ENCODE results near the gene AUTS2. TPM values are rescaled to one million over a fixed set of nuclear protein-coding genes. Genes with fewer than 3 reads are reported as not detected.

The AUTS2 gene
- total RNA-seq, 1 experiment from 2014 or later, result 50.0 TPM

DNA sequence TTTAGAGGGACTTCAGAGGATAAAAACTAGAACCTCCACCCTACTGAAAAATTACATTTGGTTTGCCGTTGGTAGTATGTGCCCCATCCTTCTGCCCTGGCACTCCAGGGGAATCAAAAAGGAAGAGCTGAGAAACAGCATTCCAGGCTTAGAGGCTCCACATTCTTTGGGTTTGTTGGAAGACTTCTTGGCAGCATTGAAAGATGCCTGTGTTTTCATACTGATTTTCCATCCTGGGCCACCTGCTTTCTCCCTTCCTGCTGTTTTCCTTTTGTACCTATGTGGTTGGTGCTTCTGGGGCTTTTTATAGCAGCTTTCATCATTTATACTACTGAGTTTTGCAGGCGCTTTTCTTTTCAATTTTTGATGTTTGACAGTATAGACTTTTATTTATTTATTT, 61.7 kb downstream of the AUTS2 start:
- no peak overlapping the region for H3K4me3 Mint-ChIP-seq
- TF ChIP-seq TEAD4 (CRISPR knock-in tag; IDR thresholded peaks at IDR 0.05), result no peak
- no peak for TF ChIP-seq ZNF138 (CRISPR knock-in tag; conservative IDR thresholded peaks at IDR 0.05)
- TF ChIP-seq JAZF1 (CRISPR knock-in tag; IDR thresholded peaks at IDR 0.05), result no peak
- no peak for TF ChIP-seq RELA (CRISPR knock-in tag; IDR thresholded peaks at IDR 0.05; ENCODE audit: borderline replicate concordance)
- no peak for TF ChIP-seq OVOL2 (CRISPR knock-in tag; IDR thresholded peaks at IDR 0.05; ENCODE audit: borderline replicate concordance)
- TF ChIP-seq KAT7 (CRISPR knock-in tag; IDR thresholded peaks at IDR 0.05; ENCODE audit: borderline replicate concordance), result no peak
- no peak for TF ChIP-seq ZNF263 (CRISPR knock-in tag; IDR thresholded peaks at IDR 0.05; ENCODE audit: low read depth)
- TF ChIP-seq ZNF232 (CRISPR knock-in tag; IDR thresholded peaks at IDR 0.05), result no peak
- no peak for TF ChIP-seq ZNF532 (CRISPR knock-in tag; IDR thresholded peaks at IDR 0.05; ENCODE audit: borderline replicate concordance)
- TF ChIP-seq, protein P1, sequence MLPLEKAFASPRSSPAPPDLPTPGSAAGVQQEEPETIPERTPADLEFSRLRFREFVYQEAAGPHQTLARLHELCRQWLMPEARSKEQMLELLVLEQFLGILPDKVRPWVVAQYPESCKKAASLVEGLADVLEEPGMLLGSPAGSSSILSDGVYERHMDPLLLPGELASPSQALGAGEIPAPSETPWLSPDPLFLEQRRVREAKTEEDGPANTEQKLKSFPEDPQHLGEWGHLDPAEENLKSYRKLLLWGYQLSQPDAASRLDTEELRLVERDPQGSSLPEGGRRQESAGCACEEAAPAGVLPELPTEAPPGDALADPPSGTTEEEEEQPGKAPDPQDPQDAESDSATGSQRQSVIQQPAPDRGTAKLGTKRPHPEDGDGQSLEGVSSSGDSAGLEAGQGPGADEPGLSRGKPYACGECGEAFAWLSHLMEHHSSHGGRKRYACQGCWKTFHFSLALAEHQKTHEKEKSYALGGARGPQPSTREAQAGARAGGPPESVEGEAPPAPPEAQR (CRISPR knock-in tag; IDR thresholded peaks at IDR 0.05), result no peak
- TF ChIP-seq, protein P2, sequence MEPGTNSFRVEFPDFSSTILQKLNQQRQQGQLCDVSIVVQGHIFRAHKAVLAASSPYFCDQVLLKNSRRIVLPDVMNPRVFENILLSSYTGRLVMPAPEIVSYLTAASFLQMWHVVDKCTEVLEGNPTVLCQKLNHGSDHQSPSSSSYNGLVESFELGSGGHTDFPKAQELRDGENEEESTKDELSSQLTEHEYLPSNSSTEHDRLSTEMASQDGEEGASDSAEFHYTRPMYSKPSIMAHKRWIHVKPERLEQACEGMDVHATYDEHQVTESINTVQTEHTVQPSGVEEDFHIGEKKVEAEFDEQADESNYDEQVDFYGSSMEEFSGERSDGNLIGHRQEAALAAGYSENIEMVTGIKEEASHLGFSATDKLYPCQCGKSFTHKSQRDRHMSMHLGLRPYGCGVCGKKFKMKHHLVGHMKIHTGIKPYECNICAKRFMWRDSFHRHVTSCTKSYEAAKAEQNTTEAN (CRISPR knock-in tag; IDR thresholded peaks at IDR 0.05), result no peak
- no peak for TF ChIP-seq NFE2L1 (CRISPR knock-in tag; IDR thresholded peaks at IDR 0.05)
- TF ChIP-seq MYBL2 (CRISPR knock-in tag; IDR thresholded peaks at IDR 0.05), result no peak
- H3K27ac Mint-ChIP-seq, result peak overlapping the region; percentile 89
- H3K36me3 Mint-ChIP-seq, result no peaks in the 10 kb centered on the region
- no peaks in the 10 kb centered on the region for H3K9me3 Mint-ChIP-seq
- peaks cover 63% of the 10 kb centered on the region for H3K4me1 Mint-ChIP-seq
- H3K27me3 Mint-ChIP-seq (ENCODE audit: low read depth), result peaks cover 42% of the 10 kb centered on the region
- POLR2A ChIA-PET, result interaction anchor here (0.6 to 0.7 kb wide), 3 partner anchors 402 to 1076 kb away, joined by 3 to 7 read pairs (median 4); no protein-coding TSS in a partner anchor
- DNase-seq (ENCODE audit: low spot score), result no peak
- peak; percentile 78 for ATAC-seq
- CTCF ChIA-PET, result interaction anchor here (0.7 to 0.9 kb wide), 2 partner anchors 1039 to 1059 kb away, joined by 4 read pairs; no protein-coding TSS in a partner anchor

DNA sequence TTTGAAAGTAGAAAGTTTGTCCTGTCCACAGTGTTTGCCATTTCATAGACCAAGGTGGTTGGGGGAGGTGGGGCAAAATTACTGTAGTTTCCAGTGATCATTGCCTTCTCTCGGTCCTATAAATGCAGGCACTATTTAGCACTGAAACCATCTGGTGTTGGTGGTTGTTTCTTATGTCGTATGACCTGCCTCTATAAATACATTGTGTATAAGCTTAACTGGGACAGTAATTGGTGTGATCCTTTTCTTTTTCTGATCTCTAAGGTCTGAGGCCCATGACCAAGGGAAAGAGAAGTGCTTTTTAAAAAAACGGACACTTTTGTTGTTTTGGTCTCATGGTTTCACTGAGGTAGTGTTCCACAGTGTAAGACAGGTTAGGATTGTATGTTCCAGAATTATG, 63.1 kb downstream of the AUTS2 start:
- Mint-ChIP-seq H3K4me1 (peaks cover 50% of the 10 kb centered on the region), H3K27ac (no peak overlapping the region), H3K36me3 (no peaks in the 10 kb centered on the region), H3K4me3 (no peak overlapping the region), H3K9me3 (no peaks in the 10 kb centered on the region), H3K27me3 (ENCODE audit: low read depth) (peaks cover 37% of the 10 kb centered on the region)
- ChIA-PET CTCF (no interaction called here), POLR2A (no interaction called here)
- ATAC-seq, result no peak
- TF ChIP-seq, protein P2 (CRISPR knock-in tag; IDR thresholded peaks at IDR 0.05), result no peak
- TF ChIP-seq, protein P3, sequence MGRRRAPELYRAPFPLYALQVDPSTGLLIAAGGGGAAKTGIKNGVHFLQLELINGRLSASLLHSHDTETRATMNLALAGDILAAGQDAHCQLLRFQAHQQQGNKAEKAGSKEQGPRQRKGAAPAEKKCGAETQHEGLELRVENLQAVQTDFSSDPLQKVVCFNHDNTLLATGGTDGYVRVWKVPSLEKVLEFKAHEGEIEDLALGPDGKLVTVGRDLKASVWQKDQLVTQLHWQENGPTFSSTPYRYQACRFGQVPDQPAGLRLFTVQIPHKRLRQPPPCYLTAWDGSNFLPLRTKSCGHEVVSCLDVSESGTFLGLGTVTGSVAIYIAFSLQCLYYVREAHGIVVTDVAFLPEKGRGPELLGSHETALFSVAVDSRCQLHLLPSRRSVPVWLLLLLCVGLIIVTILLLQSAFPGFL (CRISPR knock-in tag; IDR thresholded peaks at IDR 0.05; ENCODE audit: borderline replicate concordance), result no peak
- TF ChIP-seq ZNF317 (CRISPR knock-in tag; IDR thresholded peaks at IDR 0.05; ENCODE audit: borderline replicate concordance, low read depth), result no peak
- TF ChIP-seq, protein P4, sequence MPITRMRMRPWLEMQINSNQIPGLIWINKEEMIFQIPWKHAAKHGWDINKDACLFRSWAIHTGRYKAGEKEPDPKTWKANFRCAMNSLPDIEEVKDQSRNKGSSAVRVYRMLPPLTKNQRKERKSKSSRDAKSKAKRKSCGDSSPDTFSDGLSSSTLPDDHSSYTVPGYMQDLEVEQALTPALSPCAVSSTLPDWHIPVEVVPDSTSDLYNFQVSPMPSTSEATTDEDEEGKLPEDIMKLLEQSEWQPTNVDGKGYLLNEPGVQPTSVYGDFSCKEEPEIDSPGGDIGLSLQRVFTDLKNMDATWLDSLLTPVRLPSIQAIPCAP (CRISPR knock-in tag; IDR thresholded peaks at IDR 0.05), result no peak
- TF ChIP-seq, protein P5, sequence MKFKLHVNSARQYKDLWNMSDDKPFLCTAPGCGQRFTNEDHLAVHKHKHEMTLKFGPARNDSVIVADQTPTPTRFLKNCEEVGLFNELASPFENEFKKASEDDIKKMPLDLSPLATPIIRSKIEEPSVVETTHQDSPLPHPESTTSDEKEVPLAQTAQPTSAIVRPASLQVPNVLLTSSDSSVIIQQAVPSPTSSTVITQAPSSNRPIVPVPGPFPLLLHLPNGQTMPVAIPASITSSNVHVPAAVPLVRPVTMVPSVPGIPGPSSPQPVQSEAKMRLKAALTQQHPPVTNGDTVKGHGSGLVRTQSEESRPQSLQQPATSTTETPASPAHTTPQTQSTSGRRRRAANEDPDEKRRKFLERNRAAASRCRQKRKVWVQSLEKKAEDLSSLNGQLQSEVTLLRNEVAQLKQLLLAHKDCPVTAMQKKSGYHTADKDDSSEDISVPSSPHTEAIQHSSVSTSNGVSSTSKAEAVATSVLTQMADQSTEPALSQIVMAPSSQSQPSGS (CRISPR knock-in tag; IDR thresholded peaks at IDR 0.05; ENCODE audit: borderline replicate concordance, low read depth), result no peak
- TF ChIP-seq CBFB (CRISPR knock-in tag; IDR thresholded peaks at IDR 0.05; ENCODE audit: low read depth), result no peak
- no peak for TF ChIP-seq GRHL2 (CRISPR knock-in tag; IDR thresholded peaks at IDR 0.05; ENCODE audit: insufficient replicate concordance, severe bottlenecking)
- TF ChIP-seq ZNF423 (CRISPR knock-in tag; IDR thresholded peaks at IDR 0.05), result no peak
- no peak for TF ChIP-seq FOXJ3 (CRISPR knock-in tag; IDR thresholded peaks at IDR 0.05; ENCODE audit: borderline replicate concordance)
- TF ChIP-seq TEAD1 (CRISPR knock-in tag; IDR thresholded peaks at IDR 0.05), result no peak
- no peak for TF ChIP-seq MXD4 (CRISPR knock-in tag; IDR thresholded peaks at IDR 0.05; ENCODE audit: borderline replicate concordance)
- no peak for TF ChIP-seq ZNF263 (CRISPR knock-in tag; IDR thresholded peaks at IDR 0.05; ENCODE audit: low read depth)
- no peak for TF ChIP-seq FOXK1 (CRISPR knock-in tag; IDR thresholded peaks at IDR 0.05)
- no peak for DNase-seq (ENCODE audit: low spot score)
